Suprapubic skin (tissue), 4 donors: ENCODE data around the gene IL17RA. TPM values are rescaled to one million over a fixed set of nuclear protein-coding genes. Genes with fewer than 3 reads are reported as not detected.

Experiments
- DNase-seq, 2 donors: peaks; one replicate each; pipeline ENCODE4 v3.0.0-alpha.2; 2019; ENCODE audit warnings: low spot score in 2 of 2
- H3K27ac ChIP-seq: fragments of 200-600 bp; sonication (generic); one replicate; pipeline ENCODE4 v1.5.1; 2019
- H3K27me3 ChIP-seq: fragments of 200-600 bp; sonication (generic); one replicate; pipeline ENCODE4 v1.5.1; 2019
- H3K36me3 ChIP-seq: fragments of 200-600 bp; sonication (generic); one replicate; pipeline ENCODE4 v1.5.1; 2019
- H3K4me1 ChIP-seq: fragments of 200-600 bp; sonication (generic); one replicate; pipeline ENCODE4 v1.5.1; 2019
- H3K4me3 ChIP-seq: fragments of 200-600 bp; sonication (generic); one replicate; pipeline ENCODE4 v1.5.1; 2019; ENCODE audit warnings: mild to moderate bottlenecking
- H3K9me3 ChIP-seq: fragments of 200-600 bp; sonication (generic); one replicate; pipeline ENCODE4 v1.5.1; 2019
- CTCF ChIP-seq, 2 donors: fragments of 200-600 bp in 1 of 2; fragments of 450-650 bp in 1 of 2; sonication (generic) in 1 of 2; IDR thresholded peaks; one replicate each; pipeline ENCODE4 v1.5.1; 2016 to 2019; ENCODE audit warnings: antibody characterized with exemption in 2 of 2, mild to moderate bottlenecking in 1 of 2, moderate library complexity in 1 of 2
- EP300 ChIP-seq: sonication (generic); formaldehyde crosslinking; IDR thresholded peaks from one replicate; pipeline ENCODE4 v1.6.1; 2017; ENCODE audit warnings: antibody characterized with exemption
- POLR2A ChIP-seq, 2 donors: fragments of 450-650 bp; IDR thresholded peaks; one replicate each; pipeline ENCODE4 v1.6.1; 2017; ENCODE audit warnings: antibody characterized with exemption in 2 of 2, mild to moderate bottlenecking in 2 of 2, moderate library complexity in 2 of 2
- POLR2AphosphoS5 ChIP-seq, 3 donors: sonication (generic); formaldehyde crosslinking; IDR thresholded peaks; one replicate each; pipeline ENCODE4 v1.6.1; 2017; ENCODE audit warnings: antibody characterized with exemption in 3 of 3
- WGBS: methylation state at CpG from one replicate; pipeline ENCODE4 v1.1.5; 2018; 5-methylcytosine and 5-hydroxymethylcytosine counted together
- total RNA-seq, 4 donors: library from RNA; depleted of rRNA; stranded (reverse); fragments of >200 nt; gene quantifications; one replicate each; pipeline ENCODE4 v1.1.0, GENCODE V29; 2016

Gene IL17RA
- total RNA-seq, 4 donors from 2014 or later: 16.2 to 22.6 (median 21.4) TPM

GRCh38 chr22:17115236-17115635 lies 30.4 kb downstream of the IL17RA start:
- peaks cover 30% of the 10 kb centered on the region for H3K4me1 ChIP-seq
- peaks cover 5% of the 10 kb centered on the region for H3K36me3 ChIP-seq
- peaks cover 10% of the 10 kb centered on the region for H3K27me3 ChIP-seq
- H3K4me3 ChIP-seq: no peak overlapping the region
- H3K27ac ChIP-seq: no peak overlapping the region
- H3K9me3 ChIP-seq: no peaks in the 10 kb centered on the region
- WGBS: 54% methylated on average over 4 of the region's 4 CpGs
- no peak for DNase-seq
- TF ChIP-seq POLR2AphosphoS5 (IDR thresholded peaks at IDR 0.05) (no peak), POLR2A (IDR thresholded peaks at IDR 0.05) (no peak), CTCF (IDR thresholded peaks at IDR 0.05) (no peak), EP300 (no peak)

- Histone ChIP-seq H3K4me3 (no peak overlapping the region), H3K9me3 (no peaks in the 10 kb centered on the region), H3K27me3 (peaks cover 18% of the 10 kb centered on the region), H3K27ac (no peak overlapping the region), H3K4me1 (peaks cover 39% of the 10 kb centered on the region), H3K36me3 (no peaks in the 10 kb centered on the region)
- DNase-seq: no peak
- TF ChIP-seq CTCF (IDR thresholded peaks at IDR 0.05) (no peak), POLR2A (IDR thresholded peaks at IDR 0.05) (no peak), POLR2AphosphoS5 (IDR thresholded peaks at IDR 0.05) (no peak), EP300 (no peak)
- WGBS: 31% methylated on average over 5 of the region's 5 CpGs
Measured at GRCh38 chr22:17115945-17116565, 31.3 kb downstream of the IL17RA start.

- no peak for TF ChIP-seq POLR2AphosphoS5 (IDR thresholded peaks at IDR 0.05)
- no peaks in the 10 kb centered on the region for H3K9me3 ChIP-seq
- no peak overlapping the region for H3K4me3 ChIP-seq
- 56% methylated on average over 6 of the region's 6 CpGs for WGBS
- no peak for DNase-seq
- no peaks in the 10 kb centered on the region for H3K36me3 ChIP-seq
- peaks cover 25% of the 10 kb centered on the region for H3K27me3 ChIP-seq
- H3K4me1 ChIP-seq: peaks cover 46% of the 10 kb centered on the region
- H3K27ac ChIP-seq: no peak overlapping the region
Measured at GRCh38 chr22:17116572-17117330, 32.0 kb downstream of the IL17RA start.

GRCh38 chr22:17117400-17117799 lies 32.6 kb downstream of the IL17RA start:
- Histone ChIP-seq H3K9me3 (no peaks in the 10 kb centered on the region), H3K36me3 (no peaks in the 10 kb centered on the region), H3K4me3 (no peak overlapping the region), H3K4me1 (peaks cover 47% of the 10 kb centered on the region), H3K27me3 (peaks cover 31% of the 10 kb centered on the region), H3K27ac (no peak overlapping the region)
- no peak for DNase-seq
- TF ChIP-seq CTCF (IDR thresholded peaks at IDR 0.05) (no peak), POLR2A (IDR thresholded peaks at IDR 0.05) (no peak), EP300 (no peak), POLR2AphosphoS5 (IDR thresholded peaks at IDR 0.05) (no peak)
- 82% methylated on average over 3 of the region's 3 CpGs for WGBS

GRCh38 chr22:17117890-17118289 lies 33.1 kb downstream of the IL17RA start:
- H3K36me3 ChIP-seq: no peaks in the 10 kb centered on the region
- DNase-seq: no peak
- H3K27me3 ChIP-seq: peaks cover 33% of the 10 kb centered on the region
- TF ChIP-seq POLR2AphosphoS5 (IDR thresholded peaks at IDR 0.05) (no peak), POLR2A (IDR thresholded peaks at IDR 0.05) (no peak), EP300 (no peak), CTCF (IDR thresholded peaks at IDR 0.05) (no peak)
- no peaks in the 10 kb centered on the region for H3K9me3 ChIP-seq
- WGBS: 50% methylated on average over 4 of the region's 4 CpGs
- no peak overlapping the region for H3K4me3 ChIP-seq
- peaks cover 47% of the 10 kb centered on the region for H3K4me1 ChIP-seq
- H3K27ac ChIP-seq: no peak overlapping the region
